ENCODE results near the gene MMP24OS.

GRCh38 chr20:35316086-35316485 is 38.2 kb upstream of the MMP24OS start:
- no peak for TF ChIP-seq ZNF274 (IDR thresholded peaks at IDR 0.05; ENCODE audit: low read depth, low read length)
- TF ChIP-seq SUZ12 (IDR thresholded peaks at IDR 0.05; ENCODE audit: extremely low read depth, insufficient read depth, insufficient read length): no peak

Data from NT2/D1 (cell line).